ENCODE results near the gene SUMF2.

DNA sequence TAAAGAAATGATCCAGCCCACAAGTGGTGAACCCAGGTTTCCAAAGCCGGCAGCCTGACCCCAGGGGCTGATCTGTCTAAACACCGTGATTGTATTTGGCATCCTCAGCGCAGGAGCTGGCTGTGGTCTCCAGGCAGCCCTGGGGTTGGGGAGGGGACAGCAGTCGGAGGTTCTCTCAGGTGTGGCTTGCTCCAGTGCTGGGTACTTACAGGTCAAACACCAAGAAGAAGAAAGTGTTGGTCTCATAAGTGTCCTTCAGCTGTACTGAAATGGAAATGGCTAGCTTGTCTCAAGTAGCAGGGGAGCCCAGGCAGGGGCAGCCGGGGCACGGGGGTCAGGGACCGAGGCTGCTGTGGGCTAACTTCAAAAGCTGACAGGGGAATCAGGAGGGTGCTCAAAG is 22.7 kb downstream of the SUMF2 start:
- TF ChIP-seq, protein P1, sequence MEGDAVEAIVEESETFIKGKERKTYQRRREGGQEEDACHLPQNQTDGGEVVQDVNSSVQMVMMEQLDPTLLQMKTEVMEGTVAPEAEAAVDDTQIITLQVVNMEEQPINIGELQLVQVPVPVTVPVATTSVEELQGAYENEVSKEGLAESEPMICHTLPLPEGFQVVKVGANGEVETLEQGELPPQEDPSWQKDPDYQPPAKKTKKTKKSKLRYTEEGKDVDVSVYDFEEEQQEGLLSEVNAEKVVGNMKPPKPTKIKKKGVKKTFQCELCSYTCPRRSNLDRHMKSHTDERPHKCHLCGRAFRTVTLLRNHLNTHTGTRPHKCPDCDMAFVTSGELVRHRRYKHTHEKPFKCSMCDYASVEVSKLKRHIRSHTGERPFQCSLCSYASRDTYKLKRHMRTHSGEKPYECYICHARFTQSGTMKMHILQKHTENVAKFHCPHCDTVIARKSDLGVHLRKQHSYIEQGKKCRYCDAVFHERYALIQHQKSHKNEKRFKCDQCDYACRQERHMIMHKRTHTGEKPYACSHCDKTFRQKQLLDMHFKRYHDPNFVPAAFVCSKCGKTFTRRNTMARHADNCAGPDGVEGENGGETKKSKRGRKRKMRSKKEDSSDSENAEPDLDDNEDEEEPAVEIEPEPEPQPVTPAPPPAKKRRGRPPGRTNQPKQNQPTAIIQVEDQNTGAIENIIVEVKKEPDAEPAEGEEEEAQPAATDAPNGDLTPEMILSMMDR (IDR thresholded peaks at IDR 0.05; ENCODE audit: low read depth, low read length) = no peak
- TF ChIP-seq, protein P2, sequence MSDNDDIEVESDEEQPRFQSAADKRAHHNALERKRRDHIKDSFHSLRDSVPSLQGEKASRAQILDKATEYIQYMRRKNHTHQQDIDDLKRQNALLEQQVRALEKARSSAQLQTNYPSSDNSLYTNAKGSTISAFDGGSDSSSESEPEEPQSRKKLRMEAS (IDR thresholded peaks at IDR 0.05; ENCODE audit: low read depth, low read length) = no peak

Measured in NB4 (cell line).